Endothelial cell of umbilical vein (primary cell): ENCODE measurements around the gene AGBL5. TPM values are rescaled to one million over a fixed set of nuclear protein-coding genes. Genes with fewer than 3 reads are reported as not detected.

Experiments
- BruUV-seq: library from RNA; stranded (reverse); fragments of 400-500 nt; replicated peaks from 2 replicates; lab custom pipeline; 2021; lab: Mats Ljungman, UMichigan
- CTCF ChIA-PET: fragments of 300-600, 350-600 bp; sonication (Branson Sonifier 250); formaldehyde crosslinking; loops from one replicate; lab custom pipeline; 2021; ENCODE audit warnings: antibody characterized with exemption, inconsistent platforms; lab: Charles Lee
- POLR2A ChIA-PET: fragments of 300-600, 350-600 bp; sonication (Branson Sonifier 250); formaldehyde crosslinking; loops from one replicate; lab custom pipeline; 2021; ENCODE audit warnings: antibody characterized with exemption, inconsistent platforms; lab: Charles Lee
- DNase-seq: peaks from one replicate; pipeline ENCODE4 v3.0.0-alpha.2; 2011; ENCODE audit warnings: low read depth, low spot score
- FAIRE-seq: peaks from 2 replicates; lab custom pipeline; 2011; peaks lifted over from hg19 to GRCh38; lab: Jason Lieb, UNC
- H2AFZ ChIP-seq: 2 replicates; pipeline ENCODE4 v1.6.0; 2012; ENCODE audit warnings: low read depth, low read length, control low read depth, inconsistent platforms
- H3K27ac ChIP-seq: 2 replicates; pipeline ENCODE4 v1.5.1; 2011; ENCODE audit warnings: low read depth, mild to moderate bottlenecking, control low read depth, low read length, moderate library complexity; ENCODE audit not compliant: insufficient read depth
- H3K27me3 ChIP-seq, 2 experiments: 2 replicates each; pipeline versions ENCODE4 v1.6.0 to v1.6.1; 2011; ENCODE audit warnings: low read length in 2 of 2, mixed read lengths in 1 of 2; ENCODE audit not compliant: control insufficient read depth in 2 of 2, insufficient read depth in 2 of 2
- H3K36me3 ChIP-seq, 2 experiments: 2 replicates in 1 of 2; 3 replicates in 1 of 2; pipeline ENCODE4 v1.5.1; 2011; ENCODE audit warnings: low read length in 2 of 2, mild to moderate bottlenecking in 1 of 2, moderate library complexity in 1 of 2; ENCODE audit not compliant: control insufficient read depth in 2 of 2, insufficient read depth in 2 of 2; ENCODE audit errors: extremely low read depth in 1 of 2
- H3K4me1 ChIP-seq: 3 replicates; pipeline ENCODE4 v1.5.1; 2011; ENCODE audit warnings: mild to moderate bottlenecking, low read length; ENCODE audit not compliant: control insufficient read depth, insufficient read depth; ENCODE audit errors: extremely low read depth
- H3K4me2 ChIP-seq: 2 replicates; pipeline ENCODE4 v1.6.1; 2011; ENCODE audit warnings: low read length, control low read depth, mixed read lengths; ENCODE audit not compliant: insufficient read depth
- H3K4me3 ChIP-seq, 3 experiments: fragments of 200-600 bp in 1 of 3; sonication (generic), shearing (Covaris generic) in 1 of 3; replicated peaks in 1 of 3; 2 replicates each; pipeline ENCODE4 v1.5.1; 2011 to 2016; ENCODE audit warnings: control low read depth in 3 of 3, low read length in 3 of 3, mild to moderate bottlenecking in 2 of 3, inconsistent platforms in 1 of 3, low read depth in 1 of 3, moderate library complexity in 1 of 3; ENCODE audit not compliant: insufficient read depth in 1 of 3
- H3K79me2 ChIP-seq: 2 replicates; pipeline ENCODE4 v1.6.0; 2012; ENCODE audit warnings: low read length, inconsistent platforms; ENCODE audit not compliant: control insufficient read depth, insufficient read depth
- H3K9ac ChIP-seq: replicated peaks from 2 replicates; pipeline ENCODE3; 2011; ENCODE audit warnings: low read length, control low read depth; ENCODE audit not compliant: insufficient read depth; ENCODE audit errors: extremely low read depth
- H3K9me1 ChIP-seq: replicated peaks from 3 replicates; pipeline ENCODE4 v1.6.0; 2011; ENCODE audit warnings: mild to moderate bottlenecking, low read length; ENCODE audit not compliant: control insufficient read depth, insufficient read depth; ENCODE audit errors: extremely low read depth
- H3K9me3 ChIP-seq: replicated peaks from 2 replicates; pipeline ENCODE4 v1.5.1; 2012; ENCODE audit warnings: low read length, inconsistent platforms; ENCODE audit not compliant: control insufficient read depth, insufficient read depth
- H4K20me1 ChIP-seq: replicated peaks from 2 replicates; pipeline ENCODE3; 2011; ENCODE audit warnings: mild to moderate bottlenecking, low read length; ENCODE audit not compliant: control insufficient read depth, insufficient read depth; ENCODE audit errors: extremely low read depth
- EZH2 ChIP-seq: IDR thresholded peaks from 2 replicates; pipeline ENCODE4 v1.6.1; 2012; ENCODE audit warnings: borderline replicate concordance, low read depth, mild to moderate bottlenecking, moderate library complexity, low read length, inconsistent platforms; ENCODE audit not compliant: severe bottlenecking
- FOS ChIP-seq: IDR thresholded peaks from 2 replicates; pipeline ENCODE4 v1.6.1; 2011; ENCODE audit warnings: mild to moderate bottlenecking, low read length, moderate library complexity, borderline replicate concordance; ENCODE audit not compliant: insufficient read depth
- GATA2 ChIP-seq: IDR thresholded peaks from 2 replicates; pipeline ENCODE4 v1.7.0; 2011; ENCODE audit warnings: low read depth, mild to moderate bottlenecking, moderate library complexity, mixed read lengths, low read length; ENCODE audit not compliant: insufficient read length, insufficient read depth
- JUN ChIP-seq: IDR thresholded peaks from 2 replicates; pipeline ENCODE4 v1.6.1; 2011; ENCODE audit warnings: borderline replicate concordance, low read depth; ENCODE audit not compliant: insufficient read length, insufficient read depth
- MYC ChIP-seq: IDR thresholded peaks from one replicate; pipeline ENCODE4 v1.6.1; 2011; ENCODE audit warnings: mild to moderate bottlenecking, low read depth, low read length
- POLR2A ChIP-seq: IDR thresholded peaks from 2 replicates; pipeline ENCODE4 v1.6.1; 2012; ENCODE audit warnings: low read depth, mild to moderate bottlenecking, control low read depth, low read length
- POLR2AphosphoS5 ChIP-seq: IDR thresholded peaks from 2 replicates; pipeline ENCODE4 v1.6.1; 2012; ENCODE audit warnings: low read depth, mild to moderate bottlenecking, control low read depth, low read length, moderate library complexity; ENCODE audit not compliant: insufficient read depth
- dilution Hi-C: fragments of 300-500 bp; cut with MboI; formaldehyde crosslinking; loops from one replicate; pipeline ENCODE4 v1.15.0; 2019; ENCODE audit warnings: low sequenced_read_pairs; ENCODE audit not compliant: extremely low pct_ligation_motif_present
- intact Hi-C: fragments of 100-400 bp; cut with micrococcal nuclease; formaldehyde crosslinking; loops from one replicate; pipeline ENCODE4 v1.10.0; 2022
- polyA plus RNA-seq, 4 experiments: library from polyadenylated mRNA; depleted of rRNA in 3 of 4; stranded (reverse) in 3 of 4; unstranded in 1 of 4; fragments of >200 nt; gene quantifications; 2 replicates each; pipeline versions ENCODE4 v1.2.1 to v1.2.3, GENCODE V29; 2011 to 2012; ENCODE audit warnings: missing spikeins in 1 of 4
- total RNA-seq: library from RNA; stranded (reverse); gene quantifications from 2 replicates; pipeline ENCODE4 v1.2.3, GENCODE V29; 2021
- TF ChIP-seq, protein P1 (sequence below), 2 donors: IDR thresholded peaks; 1 replicate in 1 of 2; 2 replicates in 1 of 2; pipeline ENCODE4 v1.5.1; 2011; ENCODE audit warnings: low read length in 2 of 2, mild to moderate bottlenecking in 2 of 2, moderate library complexity in 2 of 2, control low read depth in 1 of 2, inconsistent platforms in 1 of 2, low read depth in 1 of 2; ENCODE audit not compliant: insufficient read depth in 1 of 2; ENCODE audit errors: extremely low read depth in 1 of 2
- TF ChIP-seq, protein P2 (sequence below): IDR thresholded peaks from 2 replicates; pipeline ENCODE4 v1.6.1; 2011; ENCODE audit not compliant: insufficient read depth, insufficient read length

AGBL5 gene
- total and polyA plus RNA-seq, 2 donors (not counting 3 experiments of a cell fraction or from before 2014, with no cell fraction given) = 28.2 to 41.9 TPM

DNA sequence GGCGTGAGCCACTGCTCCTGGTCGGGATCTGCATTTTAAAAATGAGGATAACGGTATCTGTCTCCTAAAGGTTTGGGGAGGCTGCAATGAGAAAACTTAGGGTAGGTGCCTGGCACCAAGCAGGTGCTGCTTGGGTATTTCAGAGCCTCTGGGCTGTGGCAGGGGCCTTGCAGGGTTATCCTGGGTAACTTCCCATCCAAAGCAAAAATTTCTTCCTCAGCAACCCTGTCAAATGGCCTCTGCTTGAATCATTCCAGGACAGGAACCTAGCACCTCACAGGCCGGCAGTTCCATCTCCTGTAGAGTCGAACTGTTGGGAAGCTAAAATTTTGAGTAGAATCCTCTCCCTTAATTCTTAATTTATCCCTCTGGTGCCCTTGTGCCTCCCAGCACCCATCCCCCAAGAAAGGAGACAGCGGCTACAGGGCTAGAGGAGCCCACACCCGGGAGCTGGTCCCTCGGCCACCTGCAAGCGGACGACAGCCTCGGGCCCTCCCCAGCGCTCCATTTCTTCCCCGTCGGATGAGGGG is 66.6 kb downstream of the AGBL5 start:
- Histone ChIP-seq H3K9me3 (no peaks in the 10 kb centered on the region), H2AFZ (peak overlapping the region; percentile 88), H3K27ac (no peak overlapping the region), H3K4me3 (peak overlapping the region in 2 of 3 experiments; percentile 5 to 43), H3K79me2 (no peaks in the 10 kb centered on the region), H3K9ac (no peak overlapping the region), H3K9me1 (no peaks in the 10 kb centered on the region), H3K27me3 (peaks cover 13 to 25% of the 10 kb centered on the region in 2 experiments), H3K4me1 (no peaks in the 10 kb centered on the region), H3K4me2 (peak overlapping the region; percentile 9), H3K36me3 (no peaks in the 10 kb centered on the region), H4K20me1 (no peaks in the 10 kb centered on the region)
- TF ChIP-seq MYC (no peak), EZH2 (no peak), POLR2AphosphoS5 (no peak), FOS (no peak), GATA2 (no peak), JUN (no peak), POLR2A (no peak)
- TF ChIP-seq, protein P1, sequence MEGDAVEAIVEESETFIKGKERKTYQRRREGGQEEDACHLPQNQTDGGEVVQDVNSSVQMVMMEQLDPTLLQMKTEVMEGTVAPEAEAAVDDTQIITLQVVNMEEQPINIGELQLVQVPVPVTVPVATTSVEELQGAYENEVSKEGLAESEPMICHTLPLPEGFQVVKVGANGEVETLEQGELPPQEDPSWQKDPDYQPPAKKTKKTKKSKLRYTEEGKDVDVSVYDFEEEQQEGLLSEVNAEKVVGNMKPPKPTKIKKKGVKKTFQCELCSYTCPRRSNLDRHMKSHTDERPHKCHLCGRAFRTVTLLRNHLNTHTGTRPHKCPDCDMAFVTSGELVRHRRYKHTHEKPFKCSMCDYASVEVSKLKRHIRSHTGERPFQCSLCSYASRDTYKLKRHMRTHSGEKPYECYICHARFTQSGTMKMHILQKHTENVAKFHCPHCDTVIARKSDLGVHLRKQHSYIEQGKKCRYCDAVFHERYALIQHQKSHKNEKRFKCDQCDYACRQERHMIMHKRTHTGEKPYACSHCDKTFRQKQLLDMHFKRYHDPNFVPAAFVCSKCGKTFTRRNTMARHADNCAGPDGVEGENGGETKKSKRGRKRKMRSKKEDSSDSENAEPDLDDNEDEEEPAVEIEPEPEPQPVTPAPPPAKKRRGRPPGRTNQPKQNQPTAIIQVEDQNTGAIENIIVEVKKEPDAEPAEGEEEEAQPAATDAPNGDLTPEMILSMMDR (IDR thresholded peaks at IDR 0.05; ENCODE audit: extremely low read depth in 1 of 2, insufficient read depth in 1 of 2, low read depth in 1 of 2, low read length in 2 of 2) = no peak
- TF ChIP-seq, protein P2, sequence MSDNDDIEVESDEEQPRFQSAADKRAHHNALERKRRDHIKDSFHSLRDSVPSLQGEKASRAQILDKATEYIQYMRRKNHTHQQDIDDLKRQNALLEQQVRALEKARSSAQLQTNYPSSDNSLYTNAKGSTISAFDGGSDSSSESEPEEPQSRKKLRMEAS = no peak
- intact Hi-C loops = no loop called here
- DNase-seq (no peak), FAIRE-seq (no peak)
- ChIA-PET POLR2A (no interaction called here), CTCF (interaction anchor here (0.8 kb wide), 2 partner anchors 11 to 185 kb away, joined by 3 to 4 read pairs; no protein-coding TSS in a partner anchor)
- dilution Hi-C loops = no loop called here
- no TSS peak for BruUV-seq
